Left forelimb (tissue), 1 donor: Measurements from ENCODE around the gene DPH6.
"Not testable (repeated sequence)": the region's sequence is repeated elsewhere in the genome, so short reads cannot be mapped to it uniquely, and the experiment has no call there.

Experiments used
- DNase-seq: peaks from one replicate; pipeline ENCODE4 v3.0.0-alpha.2; 2018; ENCODE audit warnings: low spot score

The DPH6 gene, protein sequence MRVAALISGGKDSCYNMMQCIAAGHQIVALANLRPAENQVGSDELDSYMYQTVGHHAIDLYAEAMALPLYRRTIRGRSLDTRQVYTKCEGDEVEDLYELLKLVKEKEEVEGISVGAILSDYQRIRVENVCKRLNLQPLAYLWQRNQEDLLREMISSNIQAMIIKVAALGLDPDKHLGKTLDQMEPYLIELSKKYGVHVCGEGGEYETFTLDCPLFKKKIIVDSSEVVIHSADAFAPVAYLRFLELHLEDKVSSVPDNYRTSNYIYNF

DNA sequence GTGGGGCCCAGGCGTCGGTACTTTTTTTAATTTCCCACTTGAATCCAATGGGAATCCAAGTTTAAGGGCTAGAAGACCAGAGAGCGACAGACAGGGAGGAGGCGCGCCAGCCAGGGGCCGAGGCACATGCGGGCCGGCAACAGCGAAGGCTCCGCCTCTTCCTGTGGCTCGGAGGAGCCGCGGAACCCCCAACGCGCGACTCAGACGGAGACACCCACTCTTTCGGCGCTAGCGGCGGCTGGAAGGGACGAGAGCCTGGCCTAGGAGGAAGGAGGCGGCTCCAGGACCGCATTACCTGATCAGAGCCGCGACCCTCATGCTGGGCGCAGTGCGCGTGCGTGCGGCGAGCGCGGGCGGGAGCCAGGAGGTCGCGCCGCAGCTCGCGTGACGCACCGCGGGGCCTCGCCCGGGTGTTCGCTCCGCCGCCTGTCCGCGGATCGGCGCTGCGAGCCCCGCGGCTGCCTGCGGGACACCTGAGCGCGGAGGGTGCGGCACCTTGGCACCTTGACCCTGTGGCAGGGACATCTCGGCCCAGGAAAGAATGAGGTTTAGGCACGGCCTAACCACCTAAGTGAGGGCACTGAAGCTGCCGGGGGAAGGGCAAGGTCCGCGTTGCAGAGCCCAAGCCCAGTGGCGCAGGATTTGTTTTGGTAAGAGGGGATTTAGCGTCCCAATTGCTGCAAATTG lies at the start of gene DPH6:
TSS of gene DPH6 (minus strand) at position 342 of the 687 bp plus-strand sequence. CDS start at position 318, 24 bp downstream.
- DNase-seq, result peak; percentile 93

DNA sequence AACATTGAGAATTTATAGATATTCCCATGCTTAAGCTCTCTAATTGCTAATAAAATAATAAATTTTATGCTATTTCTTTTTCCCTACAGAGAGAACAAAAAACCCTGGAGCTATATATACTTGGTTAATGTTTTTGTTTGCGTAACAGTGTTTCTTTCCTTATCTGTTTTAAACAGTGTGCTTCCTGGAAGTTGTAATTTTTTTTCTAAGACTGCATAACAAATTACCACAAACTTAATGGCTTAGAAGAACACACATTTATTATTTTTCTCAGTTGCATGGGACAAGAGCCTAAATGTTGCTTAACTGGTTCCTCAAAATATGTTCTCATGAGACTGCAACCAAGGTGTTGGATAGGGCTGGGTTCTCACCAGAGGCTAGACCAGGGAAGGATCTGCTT lies 49.7 kb upstream of the DPH6 start:
- DNase-seq, result no peak

DNA sequence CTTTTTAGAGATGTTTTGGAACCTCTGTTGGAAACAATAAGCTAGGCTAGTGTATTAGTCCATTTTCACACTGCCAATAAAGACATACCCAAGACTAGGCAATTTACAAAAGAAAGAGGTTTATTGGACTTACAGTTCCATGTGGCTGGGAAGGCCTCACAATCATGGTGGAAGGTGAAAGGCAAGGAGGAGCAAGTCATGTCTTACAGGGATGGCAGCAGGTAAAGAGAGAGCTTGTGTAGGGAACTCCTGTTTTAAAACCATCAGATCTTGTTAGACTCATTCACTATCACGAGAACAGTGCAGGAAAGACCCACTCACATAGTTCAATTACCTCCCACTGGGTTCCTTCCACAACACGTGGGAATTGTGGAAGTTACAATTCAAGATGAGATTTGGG lies 46.0 kb upstream of the DPH6 start:
- not testable (repeated sequence) for DNase-seq

DNA sequence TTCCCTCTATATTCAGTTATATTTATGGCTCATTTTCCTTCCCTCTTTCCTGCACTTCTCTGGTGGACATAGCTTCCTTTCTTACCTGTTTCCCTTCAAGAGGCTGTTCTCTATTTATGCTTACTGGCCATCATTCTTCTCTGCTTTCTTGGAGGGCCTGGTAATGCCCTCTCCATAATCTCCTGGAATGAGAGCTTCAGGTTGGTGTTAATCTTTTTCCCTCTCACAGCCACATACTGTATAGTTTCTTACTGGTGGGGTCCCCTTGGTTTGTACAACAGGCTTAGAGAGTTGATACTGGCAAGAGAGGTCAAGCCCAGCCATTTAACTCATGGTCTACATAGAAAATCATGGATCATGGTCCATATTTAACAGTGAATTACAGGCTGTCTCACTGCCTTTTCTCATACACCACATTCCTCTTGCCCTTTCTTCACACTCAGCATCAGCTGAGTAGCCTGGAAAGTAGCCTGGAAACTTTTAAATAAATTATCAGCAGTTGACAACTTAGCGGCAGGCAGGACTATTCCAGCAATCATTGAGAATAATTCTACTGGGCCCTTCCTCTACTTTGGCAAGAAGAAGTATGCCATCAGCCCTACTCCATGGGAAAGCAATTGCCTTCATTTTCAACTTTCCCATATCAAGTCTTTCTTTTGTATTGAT lies 38.0 kb upstream of the DPH6 start:
- DNase-seq, result no peak

DNA sequence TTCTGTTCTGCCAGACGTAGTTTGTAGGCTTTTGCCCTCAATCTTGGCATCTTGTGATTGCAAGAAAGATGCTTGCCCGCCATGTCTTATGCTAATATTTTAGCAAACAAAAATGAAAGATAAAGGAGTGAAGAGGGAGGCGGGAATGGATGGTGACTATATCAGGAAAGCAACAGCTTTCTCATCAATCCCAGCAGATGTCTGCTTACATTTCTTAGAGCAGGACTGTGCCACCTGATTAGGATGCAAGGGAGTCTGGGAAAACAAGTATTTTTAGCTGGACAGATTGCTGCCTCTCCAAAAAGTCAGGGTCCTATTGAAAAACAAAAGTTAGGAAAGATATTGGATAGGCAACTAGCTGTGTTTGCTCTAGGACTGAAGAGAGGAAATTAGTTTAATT lies 34.6 kb upstream of the DPH6 start:
- DNase-seq, result no peak

DNA sequence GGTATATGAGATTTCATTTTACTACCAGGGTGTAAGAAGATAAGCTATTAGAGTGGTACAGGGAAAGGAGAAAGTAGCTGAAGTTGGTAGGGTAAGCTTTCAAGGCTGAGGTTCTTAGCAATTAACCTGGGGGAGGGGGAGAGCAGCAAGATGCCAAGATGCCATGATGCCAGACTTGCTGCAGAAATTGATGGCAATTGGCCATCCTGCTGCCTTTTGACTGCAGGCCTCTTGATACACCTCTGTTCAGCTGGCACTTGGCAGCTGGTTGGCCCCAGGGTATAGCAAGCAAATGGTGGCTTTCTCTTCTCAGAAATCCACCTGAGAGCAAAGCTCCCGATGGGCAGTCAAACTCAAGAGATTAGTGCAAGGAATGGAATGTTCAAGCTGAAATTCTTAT lies 21.4 kb upstream of the DPH6 start:
- no peak for DNase-seq

DNA sequence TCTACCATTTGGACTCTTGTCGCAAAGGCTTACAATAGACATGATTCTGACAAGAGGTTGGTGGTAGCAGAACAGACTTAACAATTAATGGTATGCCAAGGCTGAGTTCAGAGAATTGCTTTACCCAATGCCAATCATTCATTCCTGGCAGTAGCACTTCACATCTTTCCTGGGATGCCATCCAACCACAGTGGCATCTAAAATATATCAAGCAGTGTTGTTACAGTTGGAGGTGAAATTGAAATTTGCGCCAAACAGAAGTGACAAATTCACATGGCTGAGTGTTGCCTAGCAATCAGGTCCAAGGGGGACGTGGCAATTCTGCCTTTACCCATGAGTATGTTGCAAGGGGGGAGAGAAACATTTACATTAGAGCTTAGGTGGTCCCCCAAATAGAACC lies 21.0 kb upstream of the DPH6 start:
- DNase-seq, result no peak

DNA sequence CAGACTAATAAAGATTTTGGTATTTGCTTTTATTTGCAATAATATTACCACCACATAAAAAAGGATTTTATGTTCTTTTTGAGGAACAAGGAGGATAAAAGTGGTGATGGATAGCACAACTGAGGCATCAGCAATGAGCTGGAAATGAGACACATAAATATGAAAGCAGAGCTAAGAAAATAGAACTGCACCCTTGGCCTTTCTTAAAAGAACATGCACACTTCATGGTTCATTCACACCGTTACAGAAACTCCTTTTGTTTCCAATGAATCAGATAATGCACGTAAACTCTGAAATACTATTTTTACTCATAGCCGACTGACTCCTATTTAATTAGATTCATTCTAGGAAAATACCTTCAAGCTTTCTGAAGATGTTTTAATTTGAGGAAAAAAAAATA lies 19.9 kb upstream of the DPH6 start:
- no peak for DNase-seq

DNA sequence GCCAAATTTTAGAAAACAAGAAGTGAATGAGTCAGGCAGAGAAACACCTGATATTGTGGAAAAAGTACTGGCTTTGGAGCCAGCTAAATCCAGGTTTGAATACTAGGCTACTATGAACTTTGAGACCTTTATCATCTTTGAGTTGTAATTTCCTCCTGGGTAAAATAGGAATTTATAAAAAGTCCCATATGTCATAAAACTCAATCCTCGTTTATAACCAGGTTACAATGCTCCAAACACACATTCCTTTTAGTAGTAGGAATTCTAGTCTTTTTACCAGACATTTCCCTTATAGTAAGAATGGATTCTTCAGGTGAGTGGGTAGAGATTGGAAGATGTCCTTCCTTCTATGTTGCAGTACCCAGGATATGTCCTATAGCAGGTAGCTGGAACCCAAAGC lies 16.7 kb upstream of the DPH6 start:
- no peak for DNase-seq

DNA sequence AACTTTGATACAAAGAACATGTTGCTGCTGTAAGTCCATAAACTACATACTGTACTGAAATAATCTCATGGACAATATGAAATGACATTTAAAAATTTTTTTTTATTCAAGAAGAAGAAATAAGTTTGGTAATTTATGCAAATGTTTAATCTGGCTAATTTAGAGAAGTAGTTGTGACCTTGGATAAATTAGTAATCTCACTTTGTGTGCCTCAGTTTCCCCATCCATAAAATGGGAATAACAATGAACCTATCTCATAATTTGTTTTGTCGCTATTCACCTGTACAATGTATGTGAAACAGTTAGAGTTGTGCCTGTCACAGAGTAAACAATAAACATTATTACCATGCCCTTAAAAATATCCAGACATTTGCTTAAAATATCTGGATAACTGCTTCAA lies 15.3 kb upstream of the DPH6 start:
- DNase-seq, result no peak

DNA sequence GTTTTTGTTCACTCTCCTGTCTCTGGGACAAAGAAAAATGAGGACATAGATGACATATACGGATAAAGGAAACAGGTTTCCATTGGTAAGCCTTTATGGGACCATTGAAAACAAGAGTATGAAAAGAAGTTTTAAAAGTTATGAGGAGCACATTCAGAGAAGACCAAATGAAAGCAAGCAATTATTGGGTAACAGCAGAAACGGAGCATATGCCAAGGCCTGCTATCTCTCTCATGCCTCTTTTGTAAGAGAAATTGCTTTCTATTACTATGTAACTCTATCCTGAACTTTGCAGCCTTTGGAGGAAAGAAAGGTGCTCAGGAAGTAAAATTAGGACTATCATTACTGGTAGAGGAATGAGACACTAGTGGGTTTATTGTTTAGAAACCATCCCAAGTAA lies 14.9 kb upstream of the DPH6 start:
- no peak for DNase-seq

DNA sequence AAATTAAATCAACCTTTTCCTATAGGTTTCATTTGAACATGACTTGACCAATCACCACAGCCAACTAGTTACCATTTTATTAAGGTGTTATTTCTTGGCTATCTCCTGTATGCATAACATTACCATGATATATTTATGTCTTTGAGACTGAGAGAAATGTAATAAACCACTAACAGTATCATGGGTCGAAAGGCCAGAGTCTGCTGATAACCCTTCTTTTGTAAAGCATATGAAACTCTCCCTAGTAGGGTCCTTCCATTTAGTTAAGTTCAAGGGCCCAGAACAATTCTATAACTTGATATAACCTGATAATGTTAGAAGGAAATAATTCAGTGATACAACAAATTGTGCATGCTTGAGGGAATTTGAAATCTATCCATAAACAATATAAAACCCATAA lies 14.3 kb upstream of the DPH6 start:
- DNase-seq, result no peak

DNA sequence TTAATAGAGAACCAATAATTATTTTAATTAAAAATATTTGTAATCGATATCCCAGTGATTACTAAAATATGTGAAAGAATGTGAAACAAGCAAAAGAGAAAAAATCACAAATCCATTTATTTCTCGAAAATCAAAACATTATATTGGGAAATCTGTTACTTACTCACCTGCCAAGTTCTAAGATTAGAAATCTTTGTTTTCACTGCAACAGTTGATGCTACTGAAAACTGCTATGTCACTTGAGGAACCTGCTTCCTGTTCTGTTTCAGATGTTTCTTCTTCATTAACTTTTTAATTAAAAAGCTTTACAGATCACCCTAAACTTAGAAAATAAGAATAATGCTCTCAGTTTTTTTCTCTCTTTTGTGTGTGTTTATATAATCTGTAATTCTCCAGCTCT lies 13.7 kb upstream of the DPH6 start:
- DNase-seq, result no peak

DNA sequence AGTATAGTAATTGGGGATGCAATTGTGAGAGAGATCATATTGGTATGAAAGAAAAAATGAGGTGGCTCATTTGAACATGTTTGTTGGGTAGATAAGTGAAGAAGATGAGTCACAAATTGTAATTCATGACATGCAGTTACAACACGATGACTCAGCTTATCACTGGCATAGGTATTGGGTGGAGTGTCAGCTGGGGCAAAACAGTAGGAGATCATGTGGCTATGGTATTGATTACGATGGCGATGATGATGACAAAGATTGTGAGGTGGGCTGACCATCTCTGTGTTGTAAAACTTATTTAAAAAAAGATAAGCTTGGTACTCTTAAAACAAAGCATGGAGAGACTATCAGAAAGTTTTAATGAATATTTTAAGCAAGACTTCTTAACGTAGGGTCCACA lies 11.6 kb upstream of the DPH6 start:
- no peak for DNase-seq

DNA sequence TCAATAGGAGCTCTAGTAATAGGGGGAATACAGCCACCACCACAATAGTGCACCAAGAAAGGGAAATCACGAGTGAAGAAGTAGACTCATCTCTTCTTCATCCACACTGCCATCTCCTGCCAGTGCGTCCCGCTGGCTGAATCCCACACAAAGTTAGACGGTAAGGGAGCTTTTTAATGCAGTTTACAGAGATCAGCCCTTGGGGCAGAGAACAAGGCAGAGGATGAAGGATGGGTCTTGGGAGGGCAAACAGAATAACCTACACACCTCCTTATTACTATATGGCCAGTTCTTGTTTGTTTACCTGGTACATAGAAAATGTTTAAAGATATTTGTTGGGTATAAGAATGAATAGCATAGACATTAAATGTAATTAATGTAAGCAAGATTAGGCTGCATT lies 11.0 kb upstream of the DPH6 start:
- DNase-seq, result no peak

DNA sequence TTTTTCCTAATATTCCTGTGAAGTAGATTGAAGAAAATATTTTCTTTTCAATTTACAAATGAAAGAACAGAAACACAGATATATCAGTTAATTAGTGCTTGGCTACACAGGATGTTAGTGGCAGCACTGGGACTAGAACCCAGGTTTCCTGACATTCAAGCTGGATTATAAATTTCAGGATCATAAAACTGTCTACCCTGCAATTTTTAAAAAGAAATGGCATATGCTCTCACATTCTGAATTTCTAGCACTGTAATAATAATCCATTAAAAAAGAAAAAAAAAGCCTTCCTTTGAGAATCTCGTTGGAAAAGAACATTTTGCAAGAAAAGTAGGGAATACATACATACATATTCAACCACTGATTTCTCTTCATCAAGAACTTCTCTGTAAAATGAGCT lies 9.3 kb upstream of the DPH6 start:
- DNase-seq, result no peak

DNA sequence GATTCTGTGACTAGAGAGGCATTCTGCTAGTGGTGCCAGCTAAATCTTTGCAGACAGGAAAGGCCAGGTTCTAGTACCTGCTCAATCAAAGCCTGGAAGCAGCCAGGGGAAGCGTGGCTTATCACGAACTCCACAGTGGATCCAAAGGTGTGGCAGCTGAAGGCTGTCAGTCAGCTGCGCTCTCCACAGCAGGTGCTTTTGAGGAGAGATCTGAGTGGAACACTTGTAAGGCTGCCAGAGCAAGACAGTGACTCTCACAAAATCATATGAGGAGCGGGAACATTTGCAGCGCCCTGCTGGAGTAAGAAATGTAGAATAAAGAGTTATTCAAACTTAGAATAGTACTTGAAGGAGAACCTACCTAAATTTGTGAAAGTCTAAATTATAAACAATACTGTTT lies 5.0 kb upstream of the DPH6 start:
- DNase-seq, result no peak

DNA sequence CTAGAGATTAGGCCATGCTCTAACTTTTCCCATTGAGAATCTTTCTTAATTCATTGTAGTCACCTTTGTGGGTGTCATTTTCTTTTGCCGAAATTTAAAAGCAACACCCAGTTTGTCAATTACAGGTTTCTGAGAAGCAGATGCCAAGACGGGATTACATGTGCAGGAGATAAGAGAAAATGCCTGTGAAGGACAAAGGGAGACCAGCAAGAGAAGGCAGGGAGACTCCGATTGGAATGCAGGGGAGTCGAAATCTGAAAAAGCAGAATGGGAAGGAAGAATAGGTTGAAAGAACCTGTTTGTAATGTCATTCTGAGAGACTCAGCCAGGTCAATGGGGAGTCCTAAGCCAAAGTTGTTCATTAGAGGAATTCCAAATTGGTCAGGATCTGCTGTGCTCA lies 3.6 kb upstream of the DPH6 start:
- no peak for DNase-seq

DNA sequence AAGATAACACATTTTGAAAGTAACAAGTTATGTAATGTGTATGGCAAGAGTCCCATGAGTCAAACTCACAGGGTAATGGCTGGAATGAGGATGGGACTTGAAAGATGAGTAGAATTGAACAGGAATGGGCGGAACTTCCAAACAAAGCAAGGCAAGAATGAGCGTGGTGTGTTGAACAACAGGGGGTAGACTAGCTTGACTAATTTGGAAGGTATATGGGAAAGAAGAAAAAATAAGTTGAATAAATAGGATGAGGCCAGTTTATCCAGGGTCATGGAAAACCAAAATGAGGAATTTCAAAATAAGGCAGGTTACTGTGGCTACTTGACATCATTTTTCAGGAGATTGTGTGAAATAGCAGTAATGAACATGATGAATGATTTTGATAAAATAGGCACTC lies 2.5 kb upstream of the DPH6 start:
- DNase-seq, result no peak

DNA sequence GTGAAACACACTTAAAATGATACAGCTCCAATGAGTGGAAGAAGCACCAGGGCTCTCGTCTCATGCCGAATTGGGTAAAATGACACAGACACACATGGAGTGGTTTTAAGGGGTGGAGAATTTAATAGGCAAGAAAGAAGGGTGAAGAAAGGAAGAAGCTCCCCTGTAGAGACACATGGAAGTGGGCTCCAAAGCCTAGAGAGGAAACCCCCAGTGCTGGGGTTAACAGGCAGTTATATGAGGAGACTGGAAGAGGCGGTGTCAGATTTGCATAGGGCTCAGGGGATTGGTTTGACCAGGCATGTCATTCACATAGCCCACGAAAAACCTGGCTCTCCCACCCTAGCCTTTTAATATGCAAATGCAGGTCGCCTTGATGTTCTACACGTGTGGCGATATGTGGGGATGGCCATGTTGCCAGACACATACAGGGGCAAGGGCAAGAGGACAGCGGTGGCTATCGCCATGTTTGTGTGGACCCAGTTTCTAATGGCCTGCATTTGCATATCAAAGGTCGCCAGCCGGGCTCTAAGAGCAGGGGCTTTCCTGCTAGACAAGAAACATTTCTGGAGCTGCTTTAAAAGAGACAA lies 1.9 kb upstream of the DPH6 start:
- no peak for DNase-seq

DNA sequence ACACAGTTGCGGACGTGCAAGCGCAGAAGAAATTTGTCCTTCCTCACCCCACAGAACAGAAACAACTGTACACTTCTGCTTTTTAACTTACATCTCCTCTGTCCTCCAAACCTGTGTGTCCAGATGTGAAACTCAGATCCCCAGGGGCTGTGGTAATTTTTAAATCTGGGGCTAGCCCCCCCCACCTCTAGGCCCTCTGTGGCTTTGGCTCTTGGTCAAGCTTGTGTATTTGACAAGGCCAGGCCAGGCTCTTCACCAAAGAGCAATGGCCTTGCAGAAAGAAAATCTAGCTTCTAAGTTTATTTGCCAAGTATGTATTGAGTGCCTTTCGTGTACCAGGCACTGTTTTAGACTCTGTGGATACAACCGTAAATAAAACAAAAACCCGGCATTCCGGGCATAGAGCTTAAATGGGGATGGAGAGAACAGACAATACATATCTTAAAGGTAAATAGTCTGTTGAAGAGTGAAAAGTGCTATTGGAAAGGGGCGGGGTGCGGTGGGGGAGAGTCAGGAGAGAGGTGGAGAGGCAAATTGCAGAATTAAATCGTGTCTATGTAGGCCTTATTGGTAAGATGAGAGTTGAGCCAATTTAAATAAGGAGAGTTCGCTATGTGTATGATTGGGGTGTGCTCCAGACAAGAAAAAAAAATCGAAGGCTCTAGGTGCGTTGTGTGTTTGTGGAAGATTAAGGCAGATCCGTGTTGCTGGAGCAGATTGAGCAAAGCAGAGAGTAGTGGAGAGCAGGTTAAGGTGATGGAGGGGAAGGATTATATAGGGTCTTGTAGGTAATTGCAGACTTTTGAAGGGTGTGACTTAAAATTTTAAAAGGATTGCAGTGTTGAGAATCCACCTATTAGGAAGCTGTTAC lies 781 bp upstream of the DPH6 start:
- no peak for DNase-seq

DNA sequence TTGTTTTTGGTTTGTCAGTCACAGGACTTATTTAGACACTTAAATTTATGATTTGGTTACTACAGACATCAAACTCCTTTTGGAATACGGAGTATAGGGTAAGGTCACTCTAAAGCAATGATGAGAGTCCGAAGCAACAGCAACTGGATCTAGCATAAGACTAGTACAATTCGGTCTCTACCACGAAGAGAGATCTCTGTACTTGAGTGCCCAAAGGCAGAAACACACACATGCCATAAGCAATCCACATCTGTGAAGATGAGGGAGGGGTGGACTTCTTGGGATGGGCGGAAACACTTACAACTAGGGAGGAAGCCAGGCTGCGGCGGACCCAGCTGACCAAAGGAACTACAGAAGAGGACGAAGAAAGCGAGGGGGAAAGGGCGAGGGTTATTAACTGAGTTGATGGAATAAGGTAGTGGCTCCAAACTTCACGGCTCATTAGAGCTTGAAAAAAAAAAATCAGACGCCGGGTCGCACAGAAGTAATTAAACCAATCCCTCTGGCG lies 595 bp downstream of the DPH6 start:
- DNase-seq, result peak; percentile 68
